A549 (cell line): ENCODE measurements around the gene CFHR1. TPM values are rescaled to one million over a fixed set of nuclear protein-coding genes. Genes with fewer than 3 reads are reported as not detected.

Experiments
- EP300 ChIP-seq, 2 experiments: fragments of >200 bp; sonication (Bioruptor Twin); formaldehyde crosslinking; IDR thresholded peaks; 2 replicates in 1 of 2; 3 replicates in 1 of 2; pipeline ENCODE4 v1.6.1; 2016 to 2017
- RNF2 ChIP-seq: fragments of 200-600 bp; sonication (generic); IDR thresholded peaks from 2 replicates; pipeline ENCODE4 v1.6.1; 2016; ENCODE audit warnings: low read depth, mild to moderate bottlenecking, antibody characterized with exemption, moderate library complexity, borderline replicate concordance
- polyA plus RNA-seq, 4 experiments: library from polyadenylated mRNA; depleted of rRNA in 3 of 4; stranded (reverse); fragments of >200 nt; fragmentation: RNase III in 1 of 4; extraction: RNeasy Plus Mini Kit Qiagen cat#74134 plus additional on column Dnase treatment in 1 of 4; gene quantifications; 2 replicates in 3 of 4; 3 replicates in 1 of 4; pipeline ENCODE4 v1.2.3, GENCODE V29; 2011 to 2017
- TF ChIP-seq, protein P1 (sequence below): fragments of >200 bp; sonication (Bioruptor Twin); formaldehyde crosslinking; IDR thresholded peaks from 2 replicates; pipeline ENCODE4 v1.6.1; 2016

CFHR1 gene
- polyA plus RNA-seq, 2 of the 4 experiments (the other 2 are of a cell fraction), result 0.63 to 2.1 TPM

DNA sequence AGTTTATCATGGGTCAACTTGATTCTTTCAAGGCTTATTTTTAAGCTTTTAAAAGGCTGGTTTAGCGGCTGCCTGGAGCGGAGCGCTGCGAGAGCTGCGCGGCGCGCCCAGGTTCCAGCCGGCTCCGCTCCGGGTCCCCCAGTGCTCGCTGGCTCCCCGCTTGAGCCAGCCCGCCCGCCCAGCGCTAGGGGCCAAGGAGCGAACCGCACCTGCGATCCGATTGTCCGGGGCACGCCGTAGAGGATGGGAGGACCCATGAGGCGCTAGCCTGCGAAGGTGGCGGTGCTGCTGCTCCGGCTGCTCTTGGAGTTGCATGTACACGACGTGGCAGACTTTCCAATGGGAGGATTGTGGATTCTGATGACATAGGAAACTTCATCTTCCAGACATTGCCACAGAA lies 58.4 kb downstream of the CFHR1 start (continued):
- TF ChIP-seq RNF2 (no peak), EP300 (IDR thresholded peaks at IDR 0.05) (no peak)
- TF ChIP-seq, protein P1, sequence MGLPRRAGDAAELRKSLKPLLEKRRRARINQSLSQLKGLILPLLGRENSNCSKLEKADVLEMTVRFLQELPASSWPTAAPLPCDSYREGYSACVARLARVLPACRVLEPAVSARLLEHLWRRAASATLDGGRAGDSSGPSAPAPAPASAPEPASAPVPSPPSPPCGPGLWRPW, result no peak
- TF ChIP-seq, all 56 proteins: peak for 0

Other genes with a start within 250 kb of the CFHR1 start
- 1.7 and 1.8 TPM in 2 replicates for gene KCNT2, start 211.3 kb upstream of the CFHR1 start, polyA plus RNA-seq (2011; rRNA removed)
- 0.05 to 0.15 TPM (median 0.14 TPM) in 3 replicates for gene KCNT2, start 211.3 kb upstream of the CFHR1 start, polyA plus RNA-seq (2017; fragmentation: RNase III; extraction: RNeasy Plus Mini Kit Qiagen cat#74134 plus additional on column Dnase treatment)
- 68.1 and 78.5 TPM in 2 replicates for gene CFH, start 167.7 kb upstream of the CFHR1 start, polyA plus RNA-seq (2011; rRNA removed)
- 4.8 to 8.2 TPM (median 6.3 TPM) in 3 replicates for gene CFH, start 167.7 kb upstream of the CFHR1 start, polyA plus RNA-seq (2017; fragmentation: RNase III; extraction: RNeasy Plus Mini Kit Qiagen cat#74134 plus additional on column Dnase treatment)
- gene CFHR3, start 44.9 kb upstream of the CFHR1 start, polyA plus RNA-seq (2011; rRNA removed), result 3.4 and 3.9 TPM in 2 replicates
- 0.23 to 0.47 TPM (median 0.47 TPM) in 3 replicates for gene CFHR3, start 44.9 kb upstream of the CFHR1 start, polyA plus RNA-seq (2017; fragmentation: RNase III; extraction: RNeasy Plus Mini Kit Qiagen cat#74134 plus additional on column Dnase treatment)
- gene CFHR4, start 68.3 kb downstream of the CFHR1 start, polyA plus RNA-seq (2011; rRNA removed), result not detected in 2 replicates
- not detected in 3 replicates for gene CFHR4, start 68.3 kb downstream of the CFHR1 start, polyA plus RNA-seq (2017; fragmentation: RNase III; extraction: RNeasy Plus Mini Kit Qiagen cat#74134 plus additional on column Dnase treatment)
- gene CFHR2, start 124.0 kb downstream of the CFHR1 start, polyA plus RNA-seq (2011; rRNA removed), result not detected in 2 replicates
- not detected in 3 replicates for gene CFHR2, start 124.0 kb downstream of the CFHR1 start, polyA plus RNA-seq (2017; fragmentation: RNase III; extraction: RNeasy Plus Mini Kit Qiagen cat#74134 plus additional on column Dnase treatment)
- not detected in 2 replicates for gene CFHR5, start 157.8 kb downstream of the CFHR1 start, polyA plus RNA-seq (2011; rRNA removed)
- not detected in 3 replicates for gene CFHR5, start 157.8 kb downstream of the CFHR1 start, polyA plus RNA-seq (2017; fragmentation: RNase III; extraction: RNeasy Plus Mini Kit Qiagen cat#74134 plus additional on column Dnase treatment)
- 0.52 and 0.75 TPM in 2 replicates for gene F13B, start 247.5 kb downstream of the CFHR1 start, polyA plus RNA-seq (2011; rRNA removed)
- gene F13B, start 247.5 kb downstream of the CFHR1 start, polyA plus RNA-seq (2017; fragmentation: RNase III; extraction: RNeasy Plus Mini Kit Qiagen cat#74134 plus additional on column Dnase treatment), result 0.19 to 0.33 TPM (median 0.21 TPM) in 3 replicates